ENCODE measurements around the gene MRTFB.
"Not testable (repeated sequence)": the region's sequence is repeated elsewhere in the genome, so short reads cannot be mapped to it uniquely, and the experiment has no call there.

MRTFB gene

GRCh38 chr16:14106457-14106856 lies 35.3 kb downstream of the MRTFB start:
- DNase-seq: no peak

DNA sequence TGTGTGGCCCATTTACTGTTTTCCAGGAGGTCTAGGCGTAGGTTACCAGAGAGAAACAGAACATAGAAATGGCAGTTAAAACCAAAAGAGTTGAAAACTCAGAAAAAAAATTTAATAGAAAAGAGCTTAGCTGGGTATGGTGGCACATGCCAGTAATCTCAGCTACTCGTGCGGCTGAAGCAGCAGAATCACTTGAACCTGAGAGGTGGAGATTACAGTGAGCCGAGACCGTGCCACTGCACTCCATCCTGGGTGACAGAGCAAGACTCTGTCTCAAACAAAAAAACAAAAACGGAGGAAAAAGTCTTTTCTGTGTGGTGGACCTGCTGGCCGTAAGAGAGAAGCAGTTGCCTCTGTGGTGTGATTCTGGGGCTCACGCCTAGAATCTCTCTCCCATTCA lies 35.8 kb downstream of the MRTFB start:
- no peak for DNase-seq

DNA sequence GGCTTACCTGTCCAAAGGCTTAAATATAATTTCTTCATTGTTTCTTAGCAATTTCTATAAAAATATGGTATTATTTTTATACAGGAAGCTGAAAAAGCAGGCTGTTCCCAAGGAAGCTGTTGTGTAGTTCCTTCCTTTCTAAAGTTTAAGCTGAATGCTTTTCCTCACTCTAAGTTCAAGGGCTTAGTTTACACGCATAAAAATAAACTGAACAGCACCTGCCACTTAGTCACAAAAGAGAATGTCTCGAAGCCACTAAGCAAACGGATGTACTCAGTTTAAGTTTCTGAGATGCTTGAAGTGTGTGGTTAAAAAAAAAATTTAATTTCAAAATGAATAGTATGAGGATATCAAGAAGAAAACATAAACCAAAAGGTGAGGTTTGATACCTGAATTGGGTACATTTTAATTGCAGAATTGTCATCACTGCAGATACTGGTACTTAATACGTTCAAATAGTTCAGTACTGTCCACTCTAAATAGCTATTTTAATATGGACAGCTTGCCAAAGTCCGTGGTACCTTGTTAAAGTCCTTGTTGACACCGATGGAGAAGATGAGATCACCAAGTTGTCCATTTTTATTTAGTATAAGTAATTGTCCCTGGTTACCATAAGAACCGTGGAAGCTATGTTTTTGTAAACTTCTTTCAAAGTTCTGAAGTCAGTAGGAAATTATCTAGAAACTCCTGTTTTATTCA lies 38.1 kb downstream of the MRTFB start:
- no peak for DNase-seq

GRCh38 chr16:14109782-14110727 lies 38.9 kb downstream of the MRTFB start:
- DNase-seq: no peak

GRCh38 chr16:14110728-14111251 lies 39.7 kb downstream of the MRTFB start:
- DNase-seq: no peak

DNA sequence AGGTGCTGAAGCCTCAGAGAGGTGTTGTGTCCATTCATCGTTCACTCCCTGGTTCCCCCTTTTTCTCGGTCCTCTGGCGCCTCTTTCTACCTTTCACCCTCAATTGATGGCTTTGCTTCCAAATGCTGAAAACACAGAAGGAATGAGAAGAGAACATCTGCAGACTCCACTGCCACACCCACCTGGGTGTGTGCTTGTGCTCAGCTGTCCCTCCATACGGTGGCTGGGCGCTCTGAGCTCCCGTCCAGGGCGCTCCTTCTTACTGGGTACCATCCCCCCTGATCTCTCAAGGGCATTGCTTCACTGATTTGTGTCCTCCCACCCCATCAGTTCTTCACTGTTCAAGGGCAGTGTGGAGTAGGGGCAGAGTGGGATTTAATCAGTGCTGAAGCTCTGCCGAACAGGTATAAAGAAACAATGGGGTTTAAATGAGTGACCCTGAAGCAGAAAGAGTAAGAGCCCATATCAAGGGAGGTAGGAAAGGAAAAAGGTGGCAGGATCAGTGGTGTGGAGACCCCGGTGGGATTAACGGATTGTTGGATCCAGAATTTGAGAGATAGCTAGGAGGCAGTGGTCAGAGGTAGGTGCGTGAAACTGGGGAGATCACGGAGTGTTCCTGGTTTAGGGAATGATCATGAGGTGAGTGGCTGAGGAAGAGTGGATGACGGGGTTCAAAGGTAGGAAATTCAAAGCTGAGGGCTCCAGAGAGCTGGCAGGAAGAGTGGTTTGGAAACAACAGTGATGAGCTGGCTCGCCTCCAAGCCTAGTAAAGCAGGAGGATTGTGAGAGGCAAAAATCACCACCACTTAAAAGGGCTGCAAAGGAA lies 40.8 kb downstream of the MRTFB start:
- DNase-seq: no peak

DNA sequence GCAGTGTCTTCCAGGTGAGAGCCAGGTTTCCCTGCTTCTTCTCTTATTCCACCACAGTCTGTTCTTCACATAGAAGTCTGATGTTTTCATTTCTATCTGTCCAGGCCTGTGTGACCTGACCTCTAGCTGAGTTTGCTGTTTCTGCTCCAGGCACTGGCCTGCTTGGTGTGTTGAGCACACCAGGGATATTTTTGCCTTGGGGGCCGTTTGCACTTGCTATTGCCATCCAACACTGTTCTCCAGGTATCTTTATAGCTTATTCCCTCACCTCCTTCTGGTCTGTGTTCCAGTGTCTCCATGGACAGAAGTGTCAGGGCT lies 41.4 kb downstream of the MRTFB start:
- DNase-seq: no peak

DNA sequence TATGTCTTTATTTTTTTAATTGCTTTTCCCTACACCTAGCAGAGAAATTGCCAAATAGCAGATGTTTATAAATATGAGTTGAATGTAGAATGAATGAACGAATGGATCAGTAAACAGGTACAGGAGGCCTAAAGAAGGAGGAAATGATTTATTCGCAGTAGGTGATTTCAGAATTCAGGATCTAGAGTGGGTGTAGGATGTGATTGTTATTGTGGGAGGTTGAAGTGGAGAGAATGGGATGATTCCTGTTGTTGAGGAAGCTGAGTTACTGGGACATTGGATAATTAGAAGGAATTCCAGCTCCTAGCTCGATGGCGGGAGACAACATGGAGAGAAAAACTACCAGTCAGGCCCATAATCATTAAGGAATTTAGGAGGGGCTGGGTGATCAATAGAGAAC lies 42.2 kb downstream of the MRTFB start:
- DNase-seq: no peak

DNA sequence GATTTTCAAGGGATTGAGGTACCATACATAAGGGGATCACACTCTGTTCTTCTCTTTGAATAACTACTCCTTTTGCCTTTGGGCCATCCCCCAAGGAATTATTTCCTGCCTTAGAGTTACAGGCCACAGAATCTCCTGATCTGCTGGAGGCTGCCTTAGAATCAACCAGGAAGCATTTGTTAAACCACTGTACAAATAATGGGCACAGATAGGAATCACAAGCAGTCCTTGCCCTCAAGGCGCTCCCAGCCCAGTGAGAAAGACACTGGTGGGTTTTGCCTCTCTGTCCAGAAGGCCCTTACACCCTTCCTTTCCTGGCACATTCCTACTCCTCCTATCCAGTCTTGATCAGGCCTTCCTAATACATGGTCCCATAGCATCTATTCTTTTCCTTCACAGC lies 45.9 kb downstream of the MRTFB start:
- DNase-seq: no peak

GRCh38 chr16:14119799-14120198 lies 48.7 kb downstream of the MRTFB start:
- DNase-seq: no peak

DNA sequence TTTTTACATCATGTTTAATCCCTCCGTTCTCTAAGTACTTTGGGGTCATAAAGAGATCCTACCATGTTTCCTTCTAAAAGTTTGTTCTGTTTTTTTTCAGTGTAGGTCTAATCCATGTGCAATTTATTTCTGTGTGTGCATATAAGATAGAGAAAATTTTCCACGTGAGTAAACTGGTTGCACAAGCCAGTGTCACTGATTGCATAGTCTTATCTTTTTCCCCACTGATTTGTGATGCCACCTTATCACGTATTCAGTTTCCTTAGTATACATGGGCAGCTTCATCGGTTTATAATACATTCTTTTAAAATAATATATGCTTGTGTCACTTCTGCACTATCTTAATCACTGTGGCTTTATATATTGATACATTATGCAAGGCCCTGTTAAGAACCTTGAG lies 49.2 kb downstream of the MRTFB start:
- no peak for DNase-seq

GRCh38 chr16:14121142-14121541 lies 50.0 kb downstream of the MRTFB start:
- DNase-seq: no peak

DNA sequence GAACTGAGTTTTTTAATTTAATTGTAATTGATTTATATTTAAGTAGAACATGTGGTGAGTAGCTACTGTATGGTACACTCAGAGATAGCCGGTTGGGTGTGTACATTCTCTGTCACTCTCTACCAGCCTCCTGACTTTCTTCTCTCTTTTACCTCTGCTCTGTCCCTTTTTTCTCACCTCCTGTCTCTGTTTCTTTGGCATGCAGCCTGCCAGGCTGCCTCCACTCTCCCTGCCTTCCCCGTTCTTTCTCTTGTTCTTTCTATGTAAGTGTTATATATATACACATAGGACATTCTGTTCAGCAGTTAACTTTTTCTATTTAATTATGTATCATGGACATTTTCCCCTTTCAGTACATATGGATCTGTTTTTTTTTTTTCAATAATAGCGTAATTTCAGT lies 50.8 kb downstream of the MRTFB start:
- no peak for DNase-seq

- not testable (repeated sequence) for DNase-seq
Measured at GRCh38 chr16:14122430-14122829, 51.3 kb downstream of the MRTFB start.

GRCh38 chr16:14125000-14125681 lies 54.0 kb downstream of the MRTFB start:
- no peak for DNase-seq

GRCh38 chr16:14125708-14126107 lies 54.6 kb downstream of the MRTFB start:
- no peak for DNase-seq

GRCh38 chr16:14128097-14128496 lies 57.0 kb downstream of the MRTFB start:
- DNase-seq: no peak

- no peak for DNase-seq
Measured at GRCh38 chr16:14129502-14129901, 58.4 kb downstream of the MRTFB start.

- no peak for DNase-seq
Measured at GRCh38 chr16:14131774-14132695, 60.9 kb downstream of the MRTFB start.

- no peak for DNase-seq
Measured at GRCh38 chr16:14132696-14133048, 61.6 kb downstream of the MRTFB start.

DNA sequence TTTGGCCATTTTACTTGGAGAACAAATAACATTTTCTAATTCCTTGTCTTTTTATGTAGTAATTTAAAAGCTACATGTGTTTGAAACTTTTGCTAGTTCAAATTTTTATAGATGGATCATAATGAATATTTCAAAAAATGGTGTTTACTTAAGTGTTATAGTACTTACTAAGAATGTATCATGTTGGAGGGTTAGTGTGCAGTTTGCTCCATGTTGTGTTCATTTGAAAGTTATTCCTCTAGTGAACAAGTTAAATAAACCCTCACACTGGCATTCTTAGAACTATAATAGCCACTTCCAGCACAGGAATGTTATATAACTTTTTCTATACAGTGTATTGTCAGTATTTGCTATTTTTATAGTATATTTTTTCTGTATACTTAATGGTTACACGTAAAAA lies 62.8 kb downstream of the MRTFB start:
- no peak for DNase-seq

GRCh38 chr16:14135704-14136103 lies 64.6 kb downstream of the MRTFB start:
- no peak for DNase-seq

Data from NCI-H187 treated with DMSO at 0.1 percent for 48 hours (cell line).